ENCODE data around the gene NUDT2. TPM values are rescaled to one million over a fixed set of nuclear protein-coding genes. Genes with fewer than 3 reads are reported as not detected.
"Not testable (repeated sequence)": the region's sequence is repeated elsewhere in the genome, so short reads cannot be mapped to it uniquely, and the experiment has no call there.

The NUDT2 gene
- total RNA-seq, 1 experiment from 2014 or later: 34.6 TPM

DNA sequence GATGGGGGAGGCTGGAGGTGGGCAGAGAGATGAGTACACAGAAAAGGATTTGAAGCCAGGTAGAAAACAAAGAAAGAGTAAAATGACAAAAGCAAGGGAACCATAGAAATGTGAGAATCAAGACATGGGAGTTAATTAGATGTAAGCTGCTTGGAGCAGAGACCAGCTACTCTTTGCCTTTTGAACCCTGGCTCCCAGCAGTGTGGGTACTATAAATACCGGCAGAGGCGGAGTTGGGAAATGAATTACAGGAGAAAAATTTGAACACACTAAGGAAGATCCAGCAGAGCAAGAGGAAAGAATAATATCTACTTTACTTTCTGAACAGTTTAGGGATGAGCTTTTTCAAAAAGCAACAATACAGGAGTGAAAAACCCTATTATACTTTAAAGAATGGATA is 36.8 kb upstream of the NUDT2 start:
- Histone ChIP-seq H3K9me2 (replicated peaks; ENCODE audit: low read length) (no peaks in the 10 kb centered on the region), H3K9me3 (ENCODE audit: low read length) (no peaks in the 10 kb centered on the region), H3K4me2 (ENCODE audit: low read length) (no peak overlapping the region), H3K9ac (ENCODE audit: low read length) (no peak overlapping the region), H3K27me3 (ENCODE audit: low read length) (no peaks in the 10 kb centered on the region), H3K4me3 (ENCODE audit: low read length) (no peak overlapping the region), H4K20me1 (ENCODE audit: low read length) (no peaks in the 10 kb centered on the region), H3K4me1 (ENCODE audit: insufficient read depth, low read length) (no peaks in the 10 kb centered on the region), H3K79me2 (ENCODE audit: low read length) (no peaks in the 10 kb centered on the region), H3K27ac (ENCODE audit: low read length) (no peak overlapping the region), H3K36me3 (ENCODE audit: low read depth, low read length) (no peaks in the 10 kb centered on the region), H2AFZ (ENCODE audit: low read length) (no peak overlapping the region), H3F3A (ENCODE audit: low read length, unreplicated experiment) (no peaks in the 10 kb centered on the region)
- POLR2A ChIA-PET (ENCODE audit: unreplicated experiment): no interaction called here
- intact Hi-C loops (cut with micrococcal nuclease): no loop called here
- no peak for TF ChIP-seq EZH2 (IDR thresholded peaks at IDR 0.05; ENCODE audit: low read length, unreplicated experiment)
- TF ChIP-seq EZH2phosphoT487 (IDR thresholded peaks at IDR 0.05; ENCODE audit: borderline replicate concordance, low read length): no peak
- TF ChIP-seq, protein P1, sequence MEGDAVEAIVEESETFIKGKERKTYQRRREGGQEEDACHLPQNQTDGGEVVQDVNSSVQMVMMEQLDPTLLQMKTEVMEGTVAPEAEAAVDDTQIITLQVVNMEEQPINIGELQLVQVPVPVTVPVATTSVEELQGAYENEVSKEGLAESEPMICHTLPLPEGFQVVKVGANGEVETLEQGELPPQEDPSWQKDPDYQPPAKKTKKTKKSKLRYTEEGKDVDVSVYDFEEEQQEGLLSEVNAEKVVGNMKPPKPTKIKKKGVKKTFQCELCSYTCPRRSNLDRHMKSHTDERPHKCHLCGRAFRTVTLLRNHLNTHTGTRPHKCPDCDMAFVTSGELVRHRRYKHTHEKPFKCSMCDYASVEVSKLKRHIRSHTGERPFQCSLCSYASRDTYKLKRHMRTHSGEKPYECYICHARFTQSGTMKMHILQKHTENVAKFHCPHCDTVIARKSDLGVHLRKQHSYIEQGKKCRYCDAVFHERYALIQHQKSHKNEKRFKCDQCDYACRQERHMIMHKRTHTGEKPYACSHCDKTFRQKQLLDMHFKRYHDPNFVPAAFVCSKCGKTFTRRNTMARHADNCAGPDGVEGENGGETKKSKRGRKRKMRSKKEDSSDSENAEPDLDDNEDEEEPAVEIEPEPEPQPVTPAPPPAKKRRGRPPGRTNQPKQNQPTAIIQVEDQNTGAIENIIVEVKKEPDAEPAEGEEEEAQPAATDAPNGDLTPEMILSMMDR (conservative IDR thresholded peaks at IDR 0.05; ENCODE audit: low read depth, low read length): no peak
- DNase-seq (no peak), ATAC-seq (no peak)
- CTCF ChIA-PET: no interaction called here
- no TSS peak for BruUV-seq (replicated peaks)

DNA sequence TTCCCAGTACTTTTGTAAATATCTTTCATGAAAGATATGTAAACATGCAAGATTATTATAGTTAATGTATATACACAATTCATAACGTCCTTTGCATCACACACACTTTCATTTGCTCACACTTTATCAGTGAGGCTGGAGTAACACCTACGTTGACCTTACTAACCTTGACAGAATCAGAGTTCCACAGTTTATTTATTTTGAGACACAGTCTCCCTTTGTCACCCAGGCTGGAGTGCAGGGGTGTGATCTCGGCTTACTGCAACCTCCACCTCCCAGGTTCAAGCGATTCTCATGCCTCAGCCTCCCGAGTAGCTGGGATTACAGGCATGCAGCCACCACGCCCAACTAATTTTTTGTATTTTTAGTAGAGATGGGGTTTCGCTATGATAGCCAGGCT is 28.3 kb upstream of the NUDT2 start:
- H3F3A ChIP-seq (ENCODE audit: low read length, unreplicated experiment); H3K9ac ChIP-seq (ENCODE audit: low read length); H3K9me2 ChIP-seq (replicated peaks; ENCODE audit: low read length); CTCF ChIA-PET; H3K4me1 ChIP-seq (ENCODE audit: insufficient read depth, low read length); ATAC-seq; H2AFZ ChIP-seq (ENCODE audit: low read length); POLR2A ChIA-PET (ENCODE audit: unreplicated experiment); H3K9me3 ChIP-seq (ENCODE audit: low read length); H3K36me3 ChIP-seq (ENCODE audit: low read depth, low read length); BruUV-seq (replicated peaks); H3K27me3 ChIP-seq (ENCODE audit: low read length); intact Hi-C loops (cut with micrococcal nuclease); DNase-seq; H3K4me2 ChIP-seq (ENCODE audit: low read length); H3K27ac ChIP-seq (ENCODE audit: low read length); H3K4me3 ChIP-seq (ENCODE audit: low read length); H4K20me1 ChIP-seq (ENCODE audit: low read length); H3K79me2 ChIP-seq (ENCODE audit: low read length): not testable (repeated sequence)

DNA sequence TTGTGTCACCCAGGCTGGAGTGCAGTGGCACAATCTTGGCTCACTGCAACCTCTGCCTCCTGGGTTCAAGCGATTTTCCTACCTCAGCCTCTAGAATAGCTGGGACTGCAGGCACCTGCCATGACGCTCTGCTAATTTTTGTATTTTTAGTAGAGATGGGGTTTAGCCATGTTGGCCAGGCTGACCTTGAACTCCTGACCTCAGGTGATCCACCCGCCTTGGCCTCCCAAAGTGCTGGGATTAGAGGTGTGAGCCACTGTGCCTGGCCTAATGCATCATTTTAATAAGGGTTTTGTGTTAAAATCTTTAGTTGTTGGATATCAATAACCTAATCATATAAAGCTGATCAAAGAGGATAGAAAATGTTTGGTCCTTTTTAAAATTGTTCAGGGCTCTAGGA is 21.1 kb upstream of the NUDT2 start:
- H3K36me3 ChIP-seq (ENCODE audit: low read depth, low read length); CTCF ChIA-PET; H3K79me2 ChIP-seq (ENCODE audit: low read length); H4K20me1 ChIP-seq (ENCODE audit: low read length); H3K27ac ChIP-seq (ENCODE audit: low read length); H3K9me2 ChIP-seq (replicated peaks; ENCODE audit: low read length); POLR2A ChIA-PET (ENCODE audit: unreplicated experiment); H2AFZ ChIP-seq (ENCODE audit: low read length); H3F3A ChIP-seq (ENCODE audit: low read length, unreplicated experiment); DNase-seq; intact Hi-C loops (cut with micrococcal nuclease); H3K27me3 ChIP-seq (ENCODE audit: low read length); BruUV-seq (replicated peaks); ATAC-seq; H3K4me1 ChIP-seq (ENCODE audit: insufficient read depth, low read length); H3K9ac ChIP-seq (ENCODE audit: low read length); H3K4me2 ChIP-seq (ENCODE audit: low read length); H3K9me3 ChIP-seq (ENCODE audit: low read length); H3K4me3 ChIP-seq (ENCODE audit: low read length): not testable (repeated sequence)

DNA sequence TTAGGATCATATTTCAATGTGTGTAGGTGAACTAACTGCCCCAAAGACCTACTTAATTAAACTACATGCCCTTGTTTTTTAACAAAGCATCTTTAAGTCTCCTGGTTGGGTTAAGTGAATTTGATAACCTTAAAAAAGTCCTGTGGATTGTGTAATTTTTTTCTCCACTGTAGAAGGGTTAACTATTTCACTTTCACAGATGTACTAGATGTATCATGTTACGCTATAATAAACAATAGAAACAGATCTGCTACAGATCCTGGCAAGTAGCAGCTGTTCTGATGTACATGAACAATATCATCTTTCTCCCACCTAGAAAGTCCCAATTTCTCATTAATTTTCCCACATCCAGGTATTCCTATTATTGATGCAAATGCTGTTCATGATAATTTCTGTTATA is 19.2 kb upstream of the NUDT2 start:
- no peak overlapping the region for H2AFZ ChIP-seq (ENCODE audit: low read length)
- peaks cover 7% of the 10 kb centered on the region; the same call in 1 of the 2 replicates for H3K4me1 ChIP-seq (ENCODE audit: insufficient read depth, low read length)
- H3K27ac ChIP-seq (ENCODE audit: low read length): no peak overlapping the region
- H3K27me3 ChIP-seq (ENCODE audit: low read length): no peaks in the 10 kb centered on the region
- BruUV-seq (replicated peaks): no TSS peak
- H3K9ac ChIP-seq (ENCODE audit: low read length): no peak overlapping the region
- no peak overlapping the region for H3K4me3 ChIP-seq (ENCODE audit: low read length)
- TF ChIP-seq EZH2phosphoT487 (IDR thresholded peaks at IDR 0.05; ENCODE audit: borderline replicate concordance, low read length): no peak
- TF ChIP-seq EZH2 (IDR thresholded peaks at IDR 0.05; ENCODE audit: low read length, unreplicated experiment): no peak
- TF ChIP-seq, protein P1 (conservative IDR thresholded peaks at IDR 0.05; ENCODE audit: low read depth, low read length): no peak
- ATAC-seq: no peak
- H3K9me2 ChIP-seq (replicated peaks; ENCODE audit: low read length): no peaks in the 10 kb centered on the region
- CTCF ChIA-PET: no interaction called here
- DNase-seq: no peak
- intact Hi-C loops (cut with micrococcal nuclease): no loop called here
- POLR2A ChIA-PET (ENCODE audit: unreplicated experiment): no interaction called here
- no peak overlapping the region for H3K4me2 ChIP-seq (ENCODE audit: low read length)
- H3K36me3 ChIP-seq (ENCODE audit: low read depth, low read length): no peaks in the 10 kb centered on the region
- H3K9me3 ChIP-seq (ENCODE audit: low read length): no peaks in the 10 kb centered on the region
- no peaks in the 10 kb centered on the region for H3K79me2 ChIP-seq (ENCODE audit: low read length)
- H3F3A ChIP-seq (ENCODE audit: low read length, unreplicated experiment): no peaks in the 10 kb centered on the region
- H4K20me1 ChIP-seq (ENCODE audit: low read length): no peaks in the 10 kb centered on the region
